K562 (cell line): ENCODE measurements around the gene ESPN. TPM values are rescaled to one million over a fixed set of nuclear protein-coding genes. Genes with fewer than 3 reads are reported as not detected.

ENCODE experiments used
- BHLHE40 ChIP-seq: IDR thresholded peaks from 2 replicates; pipeline ENCODE4 v1.6.1; 2011; ENCODE audit warnings: low read length, improper control_type of control experiment
- C11orf30 ChIP-seq: fragments of 450-650 bp; IDR thresholded peaks from 2 replicates; pipeline ENCODE4 v1.6.1; 2016; ENCODE audit warnings: low read depth, mild to moderate bottlenecking
- GATAD2A ChIP-seq: fragments of 450-650 bp; IDR thresholded peaks from 2 replicates; pipeline ENCODE4 v1.6.1; 2017
- HDAC6 ChIP-seq: IDR thresholded peaks from 2 replicates; pipeline ENCODE4 v1.6.1; 2012; ENCODE audit warnings: low read depth, mild to moderate bottlenecking, control low read depth, inconsistent platforms, low read length, moderate library complexity
- HMBOX1 ChIP-seq: sonication (generic); IDR thresholded peaks from 2 replicates; pipeline ENCODE4 v1.6.1; 2016
- IFI16 ChIP-seq: fragments of 250-450 bp; sonication (Bioruptor Pico); IDR thresholded peaks from 2 replicates; pipeline ENCODE4 v2.1.2; 2022; ENCODE audit warnings: mild to moderate bottlenecking, inconsistent platforms
- KAT7 ChIP-seq: sonication (generic); formaldehyde crosslinking; IDR thresholded peaks from 2 replicates; pipeline ENCODE4 v1.8.0; 2022; ENCODE audit warnings: missing genetic modification reagents, mild to moderate bottlenecking, borderline replicate concordance
- LEF1 ChIP-seq: fragments of 450-650 bp; IDR thresholded peaks from 2 replicates; pipeline ENCODE4 v1.6.1; 2016; ENCODE audit warnings: mild to moderate bottlenecking
- MGA ChIP-seq: fragments of 450-650 bp; IDR thresholded peaks from 2 replicates; pipeline ENCODE4 v1.6.1; 2016; ENCODE audit warnings: mild to moderate bottlenecking, moderate library complexity
- MTF1 ChIP-seq: fragments of 250-450 bp; sonication (Bioruptor Pico); IDR thresholded peaks from 2 replicates; pipeline ENCODE4 v1.9.0; 2021; ENCODE audit warnings: moderate library complexity, mild to moderate bottlenecking, inconsistent platforms, borderline replicate concordance
- POLR2H ChIP-seq: IDR thresholded peaks from 2 replicates; pipeline ENCODE4 v1.6.1; 2016; ENCODE audit warnings: missing genetic modification characterization, low read depth, mild to moderate bottlenecking, control low read depth, missing compliant biosample characterization, moderate library complexity
- RBM25 ChIP-seq: fragments of 200-400 bp; formaldehyde crosslinking; IDR thresholded peaks from 2 replicates; pipeline ENCODE4 v1.6.1; 2018; ENCODE audit warnings: low read length, low read depth, moderate library complexity; ENCODE audit not compliant: severe bottlenecking
- SMAD2 ChIP-seq: fragments of 150-350 bp; IDR thresholded peaks from 2 replicates; pipeline ENCODE4 v1.6.1; 2014; ENCODE audit warnings: low read depth, mild to moderate bottlenecking, low read length
- ZKSCAN1 ChIP-seq: fragments of 150-350 bp; IDR thresholded peaks from 2 replicates; pipeline ENCODE4 v1.6.1; 2016; ENCODE audit warnings: low read depth, low read length
- ZNF282 ChIP-seq: sonication (generic); formaldehyde crosslinking; IDR thresholded peaks from 2 replicates; pipeline ENCODE4 v1.8.1; 2023; ENCODE audit warnings: missing genetic modification reagents
- ZNF766 ChIP-seq: fragments of 200-800 bp; sonication (Bioruptor generic); conservative IDR thresholded peaks from 2 replicates; pipeline ENCODE4 v1.6.1; 2016; ENCODE audit warnings: missing genetic modification characterization, missing compliant biosample characterization
- polyA plus RNA-seq, 8 experiments: library from polyadenylated mRNA; depleted of rRNA in 4 of 8; stranded (reverse) in 5 of 8; unstranded in 3 of 8; fragments of >200 nt; fragmentation: Nextera tagmentation in 2 of 8; fragmentation: Illumina TruSeq in 1 of 8; extraction: Ambion mirVana in 2 of 8; extraction: Trizol in 1 of 8; gene quantifications; 2 replicates each; pipeline versions ENCODE4 v1.2.1 to v1.2.3, GENCODE V29; 2011 to 2014; ENCODE audit warnings: inconsistent platforms in 1 of 8, missing spikeins in 1 of 8
- total RNA-seq, 7 experiments: library from RNA; depleted of rRNA in 6 of 7; stranded (reverse); fragments of >200 nt in 6 of 7; fragmentation: Illumina TruSeq in 2 of 7; extraction: Trizol in 2 of 7; gene quantifications; 2 replicates each; pipeline versions ENCODE4 v1.2.1 to v1.2.3, GENCODE V29; 2011 to 2021; ENCODE audit warnings: low replicate concordance in 1 of 7

ESPN gene
- total and polyA plus RNA-seq, 9 of the 15 experiments (the other 6 are each of a cell fraction or from before 2014, with no cell fraction given) = 0.07 to 1.2 (median 0.45) TPM; not detected in 3

GRCh38 chr1:6424619-6425593 is at the start of gene ESPN (continued):
- TF ChIP-seq KAT7 = no peak
- no peak for TF ChIP-seq ZKSCAN1
- TF ChIP-seq HDAC6 = peak; percentile 89; the same call in 1 of the 2 replicates
- peak; percentile 37 for TF ChIP-seq BHLHE40
- TF ChIP-seq SMAD2 = no peak
- peak; percentile 54; the same call in 1 of the 2 replicates for TF ChIP-seq ZNF282 (CRISPR knock-in tag)
- TF ChIP-seq HMBOX1 = no peak
- TF ChIP-seq MGA = no peak
- no peak for TF ChIP-seq POLR2H (tag)
- no peak for TF ChIP-seq ZNF766 (CRISPR knock-in tag)
- no peak for TF ChIP-seq MTF1 (CRISPR knock-in tag)
- TF ChIP-seq RBM25 = no peak
- TF ChIP-seq GATAD2A = no peak
- no peak for TF ChIP-seq LEF1
- no peak for TF ChIP-seq IFI16 (CRISPR knock-in tag)
- no peak for TF ChIP-seq C11orf30
